Activated CD4-positive, alpha-beta T cell treated with anti-CD3 and anti-CD28 coated beads, Interleukin-2, amount 50 U/mL, for 16 hours (primary cell): ENCODE results near the gene PRPF6.
"Not testable (repeated sequence)": the region's sequence is repeated elsewhere in the genome, so short reads cannot be mapped to it uniquely, and the experiment has no call there.

Experiments
- DNase-seq: peaks from one replicate; pipeline ENCODE4 v3.0.0-alpha.2; 2020

Gene PRPF6

DNA sequence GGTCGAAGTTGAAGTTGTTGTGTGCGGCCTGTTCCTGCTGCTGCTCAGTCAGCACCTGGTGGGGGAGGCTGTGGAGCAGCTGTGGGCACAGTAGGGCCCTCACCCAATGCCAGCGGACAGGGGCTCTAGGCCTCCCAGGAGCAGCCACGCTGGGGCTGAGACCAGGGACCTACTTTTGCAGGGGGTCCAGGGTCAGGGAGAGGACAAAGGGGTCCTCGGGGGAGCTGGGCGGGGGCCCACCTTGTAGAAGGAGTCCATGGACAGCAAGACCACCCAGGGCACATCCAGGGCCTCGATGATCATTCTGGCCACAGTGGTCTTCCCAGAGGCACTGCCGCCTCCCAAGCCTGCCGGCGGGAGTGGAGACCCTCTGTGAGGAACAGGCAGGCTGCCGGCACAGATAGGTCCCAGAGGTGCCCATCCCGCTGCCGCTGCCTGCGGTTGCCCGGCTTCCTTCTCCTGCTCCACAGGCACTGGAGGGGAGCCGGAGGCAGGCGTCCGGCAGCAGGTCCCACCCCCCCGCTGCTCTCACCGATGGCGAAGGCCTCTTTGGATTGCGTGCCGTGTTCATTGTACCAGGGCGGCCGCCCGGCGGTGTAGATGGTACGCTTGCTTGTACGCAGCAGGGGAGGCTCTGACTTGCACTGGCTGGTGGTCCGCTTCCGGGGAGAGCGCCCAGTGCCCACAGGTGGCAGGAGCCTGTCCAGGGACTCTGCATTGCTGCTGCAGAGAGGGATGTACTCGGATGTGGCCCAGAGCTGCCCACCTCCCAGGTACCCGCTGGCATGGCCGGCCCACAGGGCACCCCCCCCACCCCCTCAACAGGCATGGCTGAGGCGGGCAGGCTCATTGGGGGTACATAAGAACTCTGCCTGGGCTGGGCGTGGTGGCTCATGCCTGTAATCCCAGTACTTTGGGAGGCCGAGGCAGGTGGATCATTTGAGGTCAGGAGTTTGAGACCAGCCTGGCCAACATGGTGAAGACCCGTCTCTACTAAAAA lies 34.7 kb upstream of the PRPF6 start:
- DNase-seq, result no peak

DNA sequence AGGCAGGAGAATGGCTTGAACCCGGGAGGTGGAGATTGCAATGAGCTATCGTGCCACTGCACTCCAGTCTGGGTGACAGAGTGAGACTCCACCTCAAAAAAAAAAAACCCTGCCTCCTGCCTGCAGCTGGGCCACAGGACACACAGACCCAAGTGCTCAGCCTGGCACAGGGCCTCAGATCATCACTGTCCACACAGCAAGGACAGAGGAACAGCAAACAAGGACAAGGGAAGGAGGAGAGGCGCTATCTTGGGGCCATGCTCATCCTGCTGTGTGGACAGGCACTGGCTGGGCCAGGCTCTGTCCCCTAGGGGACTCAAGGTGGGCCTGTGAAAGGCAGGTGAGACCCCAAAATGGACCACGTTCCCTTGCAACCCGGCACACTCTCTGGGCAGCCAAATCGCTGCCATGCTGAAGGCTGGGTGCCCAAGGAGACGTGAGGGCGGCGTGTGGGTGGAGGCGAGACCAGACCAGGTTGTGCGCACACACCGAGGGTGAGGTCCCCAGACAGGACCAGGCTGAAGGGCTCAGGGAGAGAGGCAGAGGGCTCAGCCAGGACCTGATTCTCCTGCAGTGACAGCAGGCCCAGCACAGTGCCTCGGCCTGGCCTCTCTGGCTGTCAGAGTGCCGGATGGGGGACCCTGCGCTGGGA lies 33.8 kb upstream of the PRPF6 start:
- DNase-seq, result no peak

DNA sequence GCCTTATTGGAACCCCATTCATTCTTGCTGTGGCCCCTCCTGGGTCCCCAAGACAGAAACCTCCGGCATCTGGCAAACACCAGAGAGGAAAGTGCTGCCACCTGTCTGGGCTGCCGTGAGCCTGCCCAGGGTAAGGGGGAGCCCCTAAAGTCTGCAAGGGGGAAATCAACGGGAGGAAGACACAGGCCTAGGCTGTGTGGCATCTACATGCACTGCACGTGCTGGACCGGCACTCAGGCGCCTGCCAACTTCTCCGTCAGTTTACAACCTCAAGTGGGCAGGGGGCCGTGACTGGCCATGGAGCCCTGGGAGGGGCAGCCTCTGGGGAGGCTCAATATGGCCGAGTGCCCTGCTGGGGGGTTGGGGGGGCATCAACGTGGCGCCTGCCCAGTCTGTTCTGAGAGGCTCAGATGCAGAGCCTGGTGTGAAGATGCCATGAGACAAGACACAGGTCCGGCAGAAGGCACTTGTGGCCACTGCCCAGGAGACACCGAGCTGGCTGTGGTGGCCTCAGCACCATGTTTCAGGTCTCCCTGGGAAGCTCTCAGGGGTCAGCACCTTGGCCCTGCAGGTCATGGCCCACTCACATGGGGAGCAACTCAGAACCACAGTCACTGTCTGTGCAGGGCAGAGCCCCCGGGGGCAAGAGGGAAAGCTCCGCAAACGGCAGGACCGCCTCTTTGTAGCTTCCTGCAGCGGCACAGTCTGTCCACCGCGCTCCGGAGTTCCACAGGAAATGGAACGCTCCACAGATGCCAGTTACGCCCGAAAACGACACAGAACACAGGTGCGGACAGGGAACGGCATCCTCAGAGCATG lies 33.1 kb upstream of the PRPF6 start:
- no peak for DNase-seq

DNA sequence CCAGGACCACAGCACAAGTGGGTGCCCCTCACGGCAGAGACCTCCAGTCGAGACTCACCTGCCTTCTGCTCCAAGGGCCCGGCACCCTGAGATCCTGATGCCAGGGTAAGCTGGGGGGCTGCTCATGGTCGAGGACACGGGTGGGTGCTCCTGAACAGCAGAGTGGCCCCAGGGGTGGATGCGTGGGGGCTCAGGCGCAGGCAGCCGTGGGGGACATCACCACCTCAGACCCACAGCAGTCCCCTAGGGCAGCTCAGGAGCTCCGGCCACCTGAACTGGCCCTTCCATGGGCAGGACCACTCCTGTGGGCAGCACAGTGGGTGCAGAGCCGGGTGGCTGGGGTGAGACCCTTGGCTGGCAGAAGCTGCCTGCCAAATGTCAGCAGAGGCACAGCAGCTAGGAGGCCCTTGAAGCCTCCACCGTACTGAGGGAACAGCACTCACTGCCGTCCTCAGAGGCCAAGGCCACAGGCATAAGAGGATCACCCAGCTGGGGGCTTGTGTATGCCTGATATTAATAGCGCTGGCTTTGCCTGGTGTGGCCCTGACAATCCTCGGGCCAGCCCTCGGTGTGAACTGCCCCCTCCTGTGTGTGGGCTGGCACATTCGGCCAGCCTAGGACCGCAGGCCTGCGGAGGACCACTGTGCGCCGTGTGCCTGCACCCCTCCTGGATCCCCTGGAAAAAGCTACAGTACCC lies 30.1 kb upstream of the PRPF6 start:
- DNase-seq, result no peak

DNA sequence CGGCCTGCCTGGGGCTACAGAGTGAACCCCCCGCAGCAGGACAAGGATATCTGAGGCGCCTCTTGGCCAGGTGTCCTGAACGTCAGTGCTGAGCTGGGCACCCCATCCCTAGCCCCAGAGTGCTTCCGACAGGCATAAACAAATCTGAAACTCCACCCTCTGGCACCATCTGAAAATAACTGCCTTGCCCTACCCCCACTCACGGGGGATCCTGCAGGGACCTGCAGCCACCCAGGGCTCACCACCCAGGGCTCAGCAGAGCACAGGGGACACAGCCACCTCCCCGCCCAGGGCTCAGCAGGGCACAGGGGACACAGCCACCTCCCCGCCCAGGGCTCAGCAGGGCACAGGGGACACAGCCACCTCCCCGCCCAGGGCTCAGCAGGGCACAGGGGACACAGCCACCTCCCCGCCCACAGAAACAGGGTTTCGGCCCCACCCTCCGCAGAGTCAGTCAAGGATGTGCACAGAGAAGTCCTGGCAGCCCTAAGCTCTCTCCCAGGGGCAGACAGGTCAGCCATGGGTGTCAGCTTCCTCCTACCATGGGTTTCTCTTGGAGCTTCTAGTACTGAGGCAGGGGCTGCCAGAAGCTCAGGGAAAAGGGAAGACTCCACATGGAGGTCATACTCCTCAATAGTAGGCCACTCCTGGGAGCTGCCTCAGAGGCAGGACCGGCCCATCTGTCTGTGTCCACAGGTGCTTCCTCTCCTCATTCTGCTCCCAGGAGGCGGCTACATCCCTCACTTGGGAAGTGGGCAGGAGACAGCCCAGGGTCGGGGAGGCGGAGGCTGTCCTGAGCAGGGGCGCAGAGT lies 29.3 kb upstream of the PRPF6 start:
- no peak for DNase-seq

DNA sequence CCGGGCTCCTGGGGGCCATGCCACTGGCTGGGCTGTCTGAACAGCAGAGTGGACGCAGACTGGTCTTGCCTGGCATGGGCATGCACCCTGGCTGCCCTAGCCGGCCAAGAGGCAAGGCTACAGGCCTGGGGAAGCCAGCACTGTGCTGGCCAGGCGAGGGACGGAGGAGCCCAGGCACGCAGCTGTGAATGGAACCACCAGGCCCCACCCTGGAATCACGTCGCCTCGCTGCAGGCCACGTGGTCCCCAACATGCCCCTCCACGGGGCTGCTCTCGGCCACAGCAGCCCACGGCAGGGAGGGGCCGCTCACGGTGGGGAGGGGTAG lies 28.8 kb upstream of the PRPF6 start:
- DNase-seq, result no peak

DNA sequence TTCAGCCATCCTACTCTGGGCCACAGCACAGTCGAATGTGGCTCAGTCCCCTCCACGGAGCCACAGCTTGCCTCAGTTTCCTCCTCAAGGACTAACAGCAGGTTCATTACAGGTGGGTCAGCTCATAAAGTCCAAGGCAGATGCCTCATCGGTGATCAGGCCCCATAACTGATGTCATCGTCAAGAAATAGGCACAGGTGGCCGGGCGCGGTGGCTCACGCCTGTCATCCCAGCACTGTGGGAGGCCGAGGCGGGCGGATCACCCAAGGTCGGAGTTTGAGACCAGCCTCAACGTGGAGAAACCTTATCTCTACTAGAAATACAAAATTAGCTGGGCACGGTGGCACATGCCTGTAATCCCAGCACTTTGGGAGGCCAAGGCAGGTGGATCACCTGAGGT lies 28.2 kb upstream of the PRPF6 start:
- DNase-seq, result no peak

DNA sequence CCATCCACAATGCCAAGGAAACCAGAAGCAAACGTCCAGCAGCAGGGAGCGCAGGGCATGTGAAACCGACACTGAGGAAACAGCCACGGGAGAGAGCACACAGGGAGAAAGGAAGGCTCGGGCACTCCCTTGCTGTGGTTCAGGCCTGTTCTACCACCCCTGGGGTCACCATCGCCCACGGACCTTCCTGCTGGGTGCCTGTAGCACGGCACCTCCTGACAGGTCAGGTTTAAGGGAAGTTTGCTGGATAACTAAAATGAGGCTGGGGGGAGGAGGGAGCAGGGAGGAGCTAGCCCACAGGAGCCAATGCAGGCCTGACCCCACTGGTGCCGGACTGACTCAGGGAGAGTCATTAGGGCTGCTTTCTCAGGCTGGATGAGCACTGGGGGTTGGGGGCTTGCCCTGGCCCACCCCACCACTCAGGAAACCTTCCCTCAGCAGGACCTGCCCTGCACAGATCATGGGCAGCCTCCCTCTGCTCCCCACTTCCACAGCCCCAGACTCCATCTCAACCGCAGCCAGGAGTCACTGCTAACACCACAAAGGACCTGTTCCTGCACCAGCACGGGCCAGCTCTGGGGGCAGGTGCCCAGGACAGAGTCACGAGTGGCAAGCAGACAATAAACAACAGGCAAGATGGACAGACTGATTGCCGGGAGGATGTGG lies 27.0 kb upstream of the PRPF6 start:
- no peak for DNase-seq

DNA sequence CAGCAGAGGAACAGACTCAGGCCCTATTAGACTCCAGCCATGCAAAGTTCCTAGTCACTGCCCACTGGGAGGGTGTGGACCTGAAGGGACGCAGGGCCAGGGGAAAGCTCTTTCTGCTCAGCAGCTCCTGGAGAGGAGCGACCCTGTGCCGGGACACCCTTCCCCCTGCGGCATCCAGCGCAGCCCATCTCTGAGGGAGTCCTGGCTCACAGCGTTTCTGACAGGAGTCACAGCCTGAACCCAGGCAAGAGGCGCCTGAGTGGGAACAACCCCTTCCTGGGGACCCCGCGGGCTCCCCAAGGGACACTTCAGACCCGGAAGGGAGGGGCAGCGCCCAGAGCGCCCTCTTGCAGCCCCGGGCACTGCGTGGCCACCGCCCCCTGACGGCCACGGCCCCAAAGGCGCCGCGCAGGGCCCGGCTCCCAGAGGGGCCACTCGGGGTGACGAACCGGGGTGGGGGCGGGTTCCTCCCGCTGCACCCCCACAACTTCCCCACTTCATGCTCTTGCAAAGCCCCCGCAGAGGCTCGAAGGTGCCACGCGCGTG lies 25.6 kb upstream of the PRPF6 start:
- DNase-seq, result peak; percentile 40

DNA sequence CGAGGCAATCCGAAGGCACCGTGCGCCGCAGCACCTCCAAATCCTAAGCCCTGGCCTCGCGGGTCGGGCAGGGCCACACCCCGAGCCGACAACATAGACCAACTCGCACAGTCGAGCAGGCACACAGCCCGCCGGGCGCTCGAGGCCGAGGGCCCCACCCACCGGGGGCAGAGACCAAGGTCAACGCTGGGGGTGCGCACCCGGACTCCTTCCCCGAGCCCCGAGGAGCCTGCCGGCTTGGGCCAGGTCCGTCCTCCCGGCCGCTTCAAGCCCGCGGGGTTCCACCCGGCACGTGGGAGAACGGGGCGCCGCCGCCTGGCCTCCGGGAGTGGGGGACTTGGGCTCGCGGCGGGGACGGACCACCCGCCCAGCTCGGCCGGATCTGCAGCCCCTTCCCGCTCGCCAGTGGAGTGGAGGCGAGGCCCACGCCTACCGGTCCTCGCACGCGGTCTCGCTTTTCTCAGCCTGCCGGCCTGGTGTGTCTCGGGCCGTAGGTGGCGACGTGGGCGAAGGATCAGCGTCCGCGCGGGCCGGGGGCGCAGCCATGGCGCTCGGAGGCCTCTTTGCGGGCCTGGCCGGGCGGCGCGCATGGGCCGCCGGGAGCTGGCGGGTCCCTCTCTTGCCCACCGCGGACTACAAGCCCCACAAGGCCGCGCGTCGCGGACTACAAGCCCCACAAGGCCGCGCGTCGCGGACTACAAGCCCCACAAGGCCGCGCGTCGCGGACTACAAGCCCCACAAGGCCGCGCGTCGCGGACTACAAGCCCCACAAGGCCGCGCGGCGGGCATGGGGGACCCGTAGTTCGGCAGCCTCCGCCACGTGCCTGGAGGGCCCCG lies 24.9 kb upstream of the PRPF6 start, which contains the start of gene UCKL1:
UCKL1 (minus strand) TSS at position 590 of the 837 bp plus-strand sequence; CDS start at position 546, 44 bp downstream.
- DNase-seq, result peak; percentile 91

DNA sequence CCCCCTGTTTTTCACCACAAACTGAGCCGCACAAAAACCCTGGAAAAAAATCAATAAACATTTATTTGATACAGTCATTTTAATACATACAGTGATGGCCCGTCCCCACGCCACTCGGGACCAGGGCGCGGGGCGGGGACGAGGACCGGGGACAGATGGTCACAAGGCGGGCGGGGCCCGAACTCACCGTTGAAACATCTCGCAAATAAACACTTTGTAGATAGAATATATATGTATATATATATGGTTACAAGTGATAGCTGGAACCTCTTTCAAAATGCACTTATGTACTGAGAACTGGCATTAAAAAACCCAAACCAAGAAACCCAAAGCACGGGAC lies 24.3 kb upstream of the PRPF6 start:
- no peak for DNase-seq

DNA sequence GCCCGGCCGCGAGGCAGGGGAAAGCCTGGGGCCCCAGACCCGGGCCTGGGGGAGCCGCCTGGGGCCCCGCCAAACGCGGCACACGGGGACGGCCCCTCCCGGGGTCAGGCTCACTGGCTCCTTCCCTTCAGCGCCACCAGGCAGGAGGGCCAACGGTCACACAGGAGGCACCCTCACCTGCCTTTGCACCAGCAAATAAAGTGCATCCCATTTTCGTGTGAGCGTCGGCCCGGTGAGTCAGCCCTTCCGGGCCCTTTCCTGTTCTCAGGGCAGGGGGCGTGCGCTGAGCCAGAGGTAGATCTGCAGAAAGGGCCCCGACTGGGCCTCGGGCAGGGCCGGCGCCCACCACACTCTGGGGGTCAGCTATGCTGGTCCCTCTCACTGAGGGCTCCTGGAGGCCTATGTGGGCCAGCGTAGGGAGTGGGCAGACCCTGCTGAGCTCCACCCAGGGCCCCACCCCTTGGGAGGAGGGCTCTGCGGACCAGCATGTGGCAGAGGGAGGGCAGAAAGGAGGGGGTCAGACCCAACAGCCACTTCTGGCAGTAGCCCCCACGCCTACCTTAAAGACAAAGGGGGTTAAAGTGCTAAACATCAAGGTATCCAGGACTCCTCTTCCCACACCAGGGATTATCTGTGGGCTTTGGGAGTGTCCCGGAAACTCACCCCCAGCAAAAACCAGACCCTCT lies 23.8 kb upstream of the PRPF6 start:
- peak; percentile 79 for DNase-seq

DNA sequence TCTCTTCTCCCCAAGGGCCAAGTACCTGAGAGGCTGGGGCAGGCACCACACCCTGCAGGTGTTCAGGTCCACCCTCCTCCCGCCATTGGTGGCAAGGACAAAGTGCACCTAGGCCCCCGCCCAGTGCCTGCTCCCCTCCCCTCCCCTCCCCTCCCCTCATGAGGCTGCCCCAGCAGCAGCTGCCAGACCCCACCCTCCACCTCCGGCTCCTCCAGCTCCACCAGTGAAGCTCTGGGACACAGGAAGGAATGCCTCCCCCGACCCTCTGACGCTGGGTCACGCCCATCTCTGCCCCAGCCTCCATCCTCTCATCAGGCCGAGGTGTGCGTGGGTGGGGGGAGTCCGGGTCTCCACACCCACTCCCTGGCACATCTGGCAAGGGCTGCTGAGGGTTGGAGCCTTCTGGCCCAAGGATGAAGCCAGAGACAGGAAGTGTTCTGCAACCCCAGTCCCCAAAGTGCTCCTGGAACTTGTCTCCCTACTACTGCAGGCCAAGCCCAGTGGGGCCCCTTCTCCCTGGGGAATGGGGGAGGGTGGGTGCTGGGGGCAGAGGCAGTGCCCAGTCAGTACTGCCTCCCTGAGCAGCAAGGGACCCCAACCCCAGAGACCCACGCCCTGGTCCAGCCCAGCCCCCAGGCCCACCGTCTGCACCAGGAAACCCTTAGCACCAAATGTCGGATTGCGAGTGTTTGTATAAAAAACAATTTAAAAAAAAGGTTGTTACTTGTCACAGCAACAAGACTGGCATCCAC lies 23.1 kb upstream of the PRPF6 start:
- DNase-seq, result no peak

DNA sequence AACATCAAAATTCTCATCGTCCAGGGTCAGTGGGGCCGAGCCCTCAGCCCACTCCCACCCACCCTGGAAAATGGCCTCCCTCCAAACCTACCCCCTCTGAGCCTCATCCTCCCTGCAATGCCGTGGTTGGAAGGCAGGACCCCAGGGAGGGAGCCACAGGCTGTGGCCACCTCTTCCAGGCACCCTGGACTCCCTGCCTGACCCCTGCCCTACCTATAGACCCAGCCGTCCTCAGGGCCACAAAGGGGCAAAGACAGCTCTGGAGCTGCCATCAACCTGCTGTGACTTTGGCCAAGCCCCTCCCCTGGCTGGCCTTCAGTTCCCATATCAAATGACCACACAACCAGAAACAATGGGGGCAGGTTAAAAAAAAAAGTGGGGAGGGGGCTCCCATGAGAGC lies 22.5 kb upstream of the PRPF6 start:
- DNase-seq, result no peak

DNA sequence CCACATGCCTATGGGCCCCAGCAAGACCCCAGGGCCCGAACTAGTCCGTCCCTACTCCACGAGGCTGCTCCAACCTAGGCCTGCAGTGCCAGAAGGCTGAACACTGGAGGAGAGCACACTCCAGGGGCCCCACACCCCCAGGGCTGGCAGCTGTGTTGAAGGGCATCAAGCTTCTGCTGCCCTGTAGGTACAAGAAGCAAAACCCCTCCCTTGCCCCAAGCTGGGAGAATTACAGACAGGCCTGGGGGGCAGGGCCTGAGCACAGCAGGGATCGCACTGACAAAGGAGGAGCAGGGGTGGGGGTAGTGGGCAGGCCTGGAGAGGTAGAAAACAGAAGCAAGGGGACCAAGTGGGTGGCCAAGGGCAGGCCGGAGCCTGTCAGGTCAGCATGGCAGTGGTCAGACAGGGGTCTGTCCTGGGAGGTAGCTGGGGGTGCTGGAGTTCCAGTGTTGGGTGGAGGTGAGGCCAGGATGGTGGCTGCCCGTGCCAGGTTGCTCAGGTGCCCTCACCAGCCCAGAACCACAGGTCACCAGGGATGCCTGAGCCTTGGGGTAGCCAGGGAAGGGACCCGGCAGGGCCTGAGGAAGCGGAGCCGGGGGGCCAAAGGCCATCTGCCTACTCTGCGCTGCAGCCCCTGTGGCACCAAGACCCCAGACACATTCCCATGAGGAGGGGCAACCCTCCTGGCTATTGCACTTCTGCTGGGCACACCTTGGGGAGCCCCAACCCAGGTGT lies 21.8 kb upstream of the PRPF6 start:
- DNase-seq, result no peak

DNA sequence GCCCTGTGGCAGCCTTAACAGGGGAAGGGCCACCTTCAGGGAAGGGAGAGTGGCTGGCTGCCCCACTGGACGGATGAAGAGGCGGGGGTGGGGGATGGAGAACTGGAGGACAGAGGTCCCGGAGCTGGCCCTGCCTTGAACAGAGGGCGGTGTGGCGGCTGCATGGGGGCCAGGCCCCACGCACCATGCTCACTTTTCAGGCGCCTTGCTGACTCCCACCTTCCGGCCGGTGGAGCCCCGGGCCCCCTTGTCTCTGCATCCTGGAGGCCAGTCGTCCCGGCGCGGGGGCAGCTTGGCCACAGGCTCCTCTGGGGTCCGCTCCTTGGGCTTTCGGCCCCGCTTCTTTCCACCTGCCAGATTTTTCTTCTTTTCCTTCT lies 21.2 kb upstream of the PRPF6 start:
- no peak for DNase-seq

DNA sequence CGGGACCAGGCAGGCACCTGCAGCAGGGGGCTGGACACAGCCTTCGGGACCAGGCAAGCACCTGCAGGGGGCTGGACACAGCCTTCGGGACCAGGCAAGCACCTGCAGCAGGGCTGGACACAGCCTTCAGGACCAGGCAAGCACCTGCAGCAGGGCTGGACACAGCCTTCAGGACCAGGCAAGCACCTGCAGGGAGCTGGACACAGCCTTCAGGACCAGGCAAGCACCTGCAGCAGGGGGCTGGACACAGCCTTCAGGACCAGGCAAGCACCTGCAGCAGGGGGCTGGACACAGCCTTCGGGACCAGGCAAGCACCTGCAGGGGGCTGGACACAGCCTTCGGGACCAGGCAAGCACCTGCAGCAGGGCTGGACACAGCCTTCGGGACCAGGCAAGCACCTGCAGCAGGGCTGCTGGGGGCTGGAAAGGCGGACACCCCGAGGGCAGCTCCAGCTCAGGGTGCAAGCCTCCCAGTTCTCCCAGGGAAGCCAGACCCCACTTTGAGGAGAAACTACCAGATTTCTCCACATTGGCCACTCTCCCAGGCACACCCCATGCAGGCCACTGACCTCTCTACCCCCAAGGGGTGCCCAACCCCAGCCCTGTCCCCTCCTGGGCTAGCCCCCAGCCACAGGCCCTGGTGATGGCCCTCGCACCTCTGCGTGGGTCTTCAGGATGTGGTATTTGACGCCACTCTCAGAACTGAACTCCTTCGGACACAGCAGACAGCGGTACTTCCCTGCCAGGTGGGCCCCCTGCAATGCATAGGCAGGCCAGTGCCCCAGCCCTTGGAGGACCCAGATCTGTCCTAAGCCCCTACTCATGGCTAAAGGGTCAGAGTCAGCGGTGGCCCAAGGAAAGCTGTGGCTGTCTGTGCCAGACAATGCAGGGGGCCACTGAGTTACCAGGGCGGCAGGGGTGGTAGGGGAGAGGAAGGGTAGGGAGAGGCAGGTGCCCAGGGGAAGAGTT lies 20.0 kb upstream of the PRPF6 start:
- not testable (repeated sequence) for DNase-seq
